Astrocyte of the cerebellum (primary cell): Measurements from ENCODE around the gene SHBG.

Source experiments
- DNase-seq: peaks from one replicate; pipeline ENCODE4 v3.0.0-alpha.2; 2011; ENCODE audit warnings: low read depth
- H3K4me3 ChIP-seq: 2 replicates; pipeline ENCODE4 v1.5.1; 2011; ENCODE audit warnings: mild to moderate bottlenecking, low read depth, low read length, moderate library complexity
- in situ Hi-C: cut with HindIII; loops from 2 replicates; pipeline ENCODE4 v1.10.0; 2017; ENCODE audit warnings: low sequenced_read_pairs
- TF ChIP-seq, protein P1 (sequence below): IDR thresholded peaks from 2 replicates; pipeline ENCODE4 v1.5.1; 2012; ENCODE audit warnings: low read length, low read depth, moderate library complexity, mild to moderate bottlenecking; ENCODE audit errors: missing control alignments

The SHBG gene

DNA sequence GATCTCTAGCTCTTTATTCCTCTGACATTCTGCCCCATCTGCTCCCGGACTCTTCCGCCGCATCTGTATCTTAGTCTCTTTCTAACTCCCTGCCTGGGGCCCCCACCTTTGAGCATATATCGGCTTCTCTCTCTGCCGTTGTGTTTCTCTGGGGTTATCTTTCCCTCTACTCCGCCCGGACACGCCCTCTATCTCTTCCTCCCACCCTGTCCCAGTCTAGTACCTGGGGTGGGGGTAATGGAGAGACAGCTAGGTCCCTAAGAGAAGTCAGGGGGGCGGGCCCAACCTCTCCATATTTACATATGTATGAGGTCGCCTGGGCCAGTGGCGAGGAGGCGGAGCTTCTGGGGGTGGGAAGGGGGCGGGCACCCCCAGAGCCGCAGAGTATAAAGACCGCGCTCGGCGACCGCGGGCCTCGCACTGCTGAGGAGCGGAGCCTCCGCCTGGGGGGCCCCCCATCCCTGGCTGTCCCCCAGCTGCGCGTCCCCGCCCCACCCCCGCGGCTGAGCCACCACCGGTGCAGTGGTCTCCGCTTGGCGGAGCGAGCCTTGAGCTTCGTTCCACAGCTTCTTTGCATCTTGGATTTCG is 20.7 kb downstream of the SHBG start, which contains the start of gene ATP1B2:
ATP1B2 (plus strand) TSS at position 418 of the 588 bp plus-strand sequence. CDS start 593 bp downstream, outside the sequence.
- peak within 1 kb of the TSS; percentile 34 for H3K4me3 ChIP-seq
- DNase-seq: no peak
- in situ Hi-C loops: no loop called here
- TF ChIP-seq, protein P1, sequence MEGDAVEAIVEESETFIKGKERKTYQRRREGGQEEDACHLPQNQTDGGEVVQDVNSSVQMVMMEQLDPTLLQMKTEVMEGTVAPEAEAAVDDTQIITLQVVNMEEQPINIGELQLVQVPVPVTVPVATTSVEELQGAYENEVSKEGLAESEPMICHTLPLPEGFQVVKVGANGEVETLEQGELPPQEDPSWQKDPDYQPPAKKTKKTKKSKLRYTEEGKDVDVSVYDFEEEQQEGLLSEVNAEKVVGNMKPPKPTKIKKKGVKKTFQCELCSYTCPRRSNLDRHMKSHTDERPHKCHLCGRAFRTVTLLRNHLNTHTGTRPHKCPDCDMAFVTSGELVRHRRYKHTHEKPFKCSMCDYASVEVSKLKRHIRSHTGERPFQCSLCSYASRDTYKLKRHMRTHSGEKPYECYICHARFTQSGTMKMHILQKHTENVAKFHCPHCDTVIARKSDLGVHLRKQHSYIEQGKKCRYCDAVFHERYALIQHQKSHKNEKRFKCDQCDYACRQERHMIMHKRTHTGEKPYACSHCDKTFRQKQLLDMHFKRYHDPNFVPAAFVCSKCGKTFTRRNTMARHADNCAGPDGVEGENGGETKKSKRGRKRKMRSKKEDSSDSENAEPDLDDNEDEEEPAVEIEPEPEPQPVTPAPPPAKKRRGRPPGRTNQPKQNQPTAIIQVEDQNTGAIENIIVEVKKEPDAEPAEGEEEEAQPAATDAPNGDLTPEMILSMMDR: no peak

DNA sequence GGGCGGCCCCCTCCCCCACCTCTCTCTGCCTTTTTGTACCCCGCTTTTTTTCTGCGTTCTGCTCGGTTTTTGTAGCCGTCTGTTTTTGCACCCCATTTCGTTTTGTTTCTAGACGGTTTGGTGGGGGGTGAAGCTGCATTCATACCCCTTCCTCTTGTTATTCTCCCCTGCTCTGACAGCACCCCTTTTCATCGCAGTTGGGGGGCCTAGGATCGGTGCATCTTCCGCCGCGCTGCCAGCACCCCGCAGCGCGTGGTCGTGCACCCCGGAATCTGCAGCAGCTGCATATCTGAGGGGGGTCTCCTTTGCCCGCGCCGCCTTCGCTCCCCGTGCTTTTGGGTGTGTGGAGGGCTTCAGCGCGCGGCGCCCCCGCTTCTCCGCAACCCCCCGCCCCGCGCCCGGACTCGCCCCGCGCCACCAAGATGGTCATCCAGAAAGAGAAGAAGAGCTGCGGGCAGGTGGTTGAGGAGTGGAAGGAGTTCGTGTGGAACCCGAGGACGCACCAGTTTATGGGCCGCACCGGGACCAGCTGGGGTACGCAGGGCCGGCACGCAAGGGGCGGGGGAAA is 21.2 kb downstream of the SHBG start:
- DNase-seq: no peak
- peak overlapping the region; percentile 34 for H3K4me3 ChIP-seq
- in situ Hi-C loops: no loop called here
- TF ChIP-seq, protein P1: no peak

DNA sequence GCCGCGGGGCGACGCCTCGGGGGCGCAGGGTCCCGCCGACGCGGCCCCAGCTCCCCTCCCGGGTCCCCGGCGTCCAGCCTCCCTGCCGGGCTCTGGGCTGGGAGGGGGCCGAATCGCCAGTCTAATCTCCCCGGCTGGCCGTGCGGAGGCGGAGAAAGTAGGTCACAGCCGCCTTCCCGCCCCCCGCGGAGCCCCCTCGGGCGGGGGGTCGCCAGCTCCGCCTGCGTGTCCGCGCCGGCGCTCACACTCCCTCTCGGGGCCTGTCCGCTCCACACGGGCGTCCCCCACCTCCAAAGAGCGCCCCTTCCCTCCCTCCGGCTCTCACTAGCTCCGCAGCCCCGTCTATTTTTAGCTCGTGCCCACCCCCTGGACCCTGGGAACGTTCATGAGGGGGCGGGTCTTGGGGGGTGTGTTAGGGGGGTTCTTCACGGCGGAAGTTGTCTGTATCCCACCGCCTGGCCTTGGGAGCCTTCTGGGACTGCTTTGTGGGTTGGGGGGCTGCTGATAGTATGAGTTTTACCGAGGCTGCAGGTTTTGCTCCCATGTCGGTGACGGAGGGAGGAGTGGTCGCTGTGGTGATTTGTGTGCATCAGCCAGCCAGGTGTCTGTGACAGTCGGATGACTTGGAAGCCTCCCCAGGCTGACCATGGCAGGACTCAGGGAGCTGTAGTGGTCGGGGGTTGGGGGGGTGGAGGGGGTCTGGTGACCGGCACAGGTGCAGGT is 21.9 kb downstream of the SHBG start:
- no peak for DNase-seq
- TF ChIP-seq, protein P1: no peak
- H3K4me3 ChIP-seq: peak overlapping the region; percentile 34
- in situ Hi-C loops: no loop called here

DNA sequence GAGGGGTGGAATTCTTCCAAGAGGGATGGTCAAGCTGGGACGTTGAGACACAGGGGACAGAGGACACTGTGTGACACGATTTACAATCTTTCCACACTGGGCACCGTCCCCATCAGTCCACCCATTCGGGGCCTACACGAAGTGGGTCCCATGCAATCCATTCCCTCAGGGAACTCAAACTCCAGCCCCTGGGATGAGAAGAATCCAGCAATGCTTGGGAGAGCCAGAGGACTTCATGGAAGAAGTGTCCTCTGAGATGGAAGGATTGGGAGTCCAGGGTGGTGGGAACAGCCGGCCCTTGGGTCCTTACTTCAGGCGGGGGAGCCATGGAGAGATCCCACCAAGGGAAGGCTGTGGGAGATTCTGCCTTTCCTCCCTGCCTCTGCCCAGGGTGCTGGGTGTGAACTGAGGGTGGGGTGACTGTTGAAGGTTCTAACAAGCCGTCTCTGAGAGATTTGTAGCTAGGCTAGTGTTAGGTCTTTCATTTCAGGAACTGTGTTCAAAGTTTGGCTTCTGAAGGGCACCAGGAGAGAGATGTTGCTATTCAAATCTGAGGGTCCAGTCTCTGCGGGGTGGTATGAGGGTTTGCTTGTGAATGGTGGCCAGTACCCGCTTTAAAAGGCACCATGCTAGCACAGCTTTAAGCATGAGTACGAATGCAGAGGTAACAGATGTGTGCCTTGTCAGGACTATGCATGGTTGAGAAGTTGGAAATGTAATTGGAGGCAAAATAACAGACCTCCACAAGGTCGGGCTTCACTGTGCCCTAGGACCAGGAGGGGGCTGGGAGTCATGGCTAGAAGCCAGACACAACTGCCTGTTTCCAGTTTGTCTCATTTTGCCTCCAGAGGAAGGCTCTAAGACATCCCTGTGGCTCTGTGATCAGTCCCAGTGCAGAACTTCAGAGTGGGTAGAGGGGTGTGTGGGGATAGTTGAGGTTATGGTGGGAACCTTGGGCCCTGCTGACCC is 22.7 kb downstream of the SHBG start:
- in situ Hi-C loops: no loop called here
- no peak overlapping the region for H3K4me3 ChIP-seq
- TF ChIP-seq, protein P1: no peak
- DNase-seq: no peak

DNA sequence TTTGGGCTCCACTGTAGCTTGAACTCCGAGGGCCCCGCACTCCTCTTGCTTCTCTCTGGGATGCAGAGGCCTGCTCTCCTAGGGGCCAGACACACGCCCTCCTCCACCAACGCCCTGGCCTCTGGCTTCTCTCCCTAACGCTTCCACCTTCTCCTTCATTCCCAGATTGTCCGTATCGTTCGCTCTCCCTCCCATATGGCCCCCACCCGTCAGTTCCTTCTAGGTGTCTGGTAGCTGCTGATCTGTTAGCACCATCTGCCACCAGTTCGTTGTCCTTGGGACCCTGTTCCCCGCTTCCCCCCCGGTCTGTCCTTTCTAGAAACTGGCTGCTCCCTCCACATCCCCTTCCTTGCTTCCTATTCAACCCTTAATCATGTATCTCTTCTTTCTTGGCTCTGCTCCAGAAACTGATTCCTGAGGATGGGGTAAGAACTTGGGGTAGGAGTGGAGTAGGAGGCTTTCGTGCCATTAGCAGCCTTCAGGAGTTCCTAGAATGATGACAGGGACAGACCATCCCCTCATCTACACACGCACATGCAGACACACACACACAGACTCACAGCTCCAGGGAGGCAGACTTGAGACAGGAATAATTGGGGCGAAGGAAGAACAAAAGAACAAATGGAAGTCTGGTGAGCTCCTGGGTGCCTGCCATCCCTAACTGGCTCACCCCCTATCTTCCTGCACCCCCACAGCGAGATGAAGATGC is 25.1 kb downstream of the SHBG start:
- TF ChIP-seq, protein P1: no peak
- in situ Hi-C loops: no loop called here
- no peak overlapping the region for H3K4me3 ChIP-seq
- no peak for DNase-seq

DNA sequence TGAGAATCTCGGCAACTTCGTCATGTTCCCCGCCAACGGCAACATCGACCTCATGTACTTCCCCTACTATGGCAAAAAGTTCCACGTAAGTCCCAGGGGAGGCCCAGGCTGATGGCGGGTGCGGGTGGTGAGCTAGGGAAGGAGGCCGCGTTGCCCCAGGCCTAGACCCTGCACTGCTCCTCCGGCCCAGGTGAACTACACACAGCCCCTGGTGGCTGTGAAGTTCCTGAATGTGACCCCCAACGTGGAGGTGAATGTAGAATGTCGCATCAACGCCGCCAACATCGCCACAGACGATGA is 25.6 kb downstream of the SHBG start:
- TF ChIP-seq, protein P1: no peak
- H3K4me3 ChIP-seq: no peak overlapping the region
- DNase-seq: no peak
- in situ Hi-C loops: no loop called here
